SK-MEL-5 (cell line): ENCODE measurements around the gene WDR90. TPM values are rescaled to one million over a fixed set of nuclear protein-coding genes. Genes with fewer than 3 reads are reported as not detected.

Experiments used
- total RNA-seq: library from RNA; depleted of rRNA; stranded (reverse); fragments of >200 nt; shearing (Covaris generic); gene quantifications from 2 replicates; pipeline ENCODE4 v1.2.3, GENCODE V29; 2014; rRNA removed

Gene WDR90
- total RNA-seq, 1 experiment from 2014 or later = 10.3 TPM

Other genes with a start within 250 kb of the WDR90 start
- gene DECR2, start 247.5 kb upstream of the WDR90 start, total RNA-seq = 11.9 and 12.5 TPM in 2 replicates
- 10.0 and 10.5 TPM in 2 replicates for gene RAB11FIP3, start 223.7 kb upstream of the WDR90 start, total RNA-seq
- gene CAPN15, start 121.7 kb upstream of the WDR90 start, total RNA-seq = 15.4 and 15.6 TPM in 2 replicates
- gene PRR35, start 89.0 kb upstream of the WDR90 start, total RNA-seq = not detected in 2 replicates
- 0.56 and 1.1 TPM in 2 replicates for gene NHLRC4, start 82.4 kb upstream of the WDR90 start, total RNA-seq
- 24.5 and 24.7 TPM in 2 replicates for gene PIGQ, start 79.4 kb upstream of the WDR90 start, total RNA-seq
- 9.3 and 9.6 TPM in 2 replicates for gene RAB40C, start 59.3 kb upstream of the WDR90 start, total RNA-seq
- gene WFIKKN1, start 18.4 kb upstream of the WDR90 start, total RNA-seq = 0.05 TPM in 2 replicates
- 54.3 and 57.4 TPM in 2 replicates for gene METTL26, start 13.1 kb upstream of the WDR90 start, total RNA-seq
- gene MCRIP2, start 7.5 kb upstream of the WDR90 start, total RNA-seq = 34.4 and 37.8 TPM in 2 replicates
- gene RHOT2, start 18.8 kb downstream of the WDR90 start, total RNA-seq = 39.7 and 42.7 TPM in 2 replicates
- gene RHBDL1, start 26.3 kb downstream of the WDR90 start, total RNA-seq = 0.19 and 0.34 TPM in 2 replicates
- 112 and 126 TPM in 2 replicates for gene STUB1, start 31.0 kb downstream of the WDR90 start, total RNA-seq
- 44.7 and 52.0 TPM in 2 replicates for gene JMJD8, start 35.0 kb downstream of the WDR90 start, total RNA-seq
- gene WDR24, start 41.0 kb downstream of the WDR90 start, total RNA-seq = 1.6 and 2.3 TPM in 2 replicates
- gene FBXL16, start 56.4 kb downstream of the WDR90 start, total RNA-seq = 6.6 and 7.3 TPM in 2 replicates
- 133 and 138 TPM in 2 replicates for gene METRN, start 65.8 kb downstream of the WDR90 start, total RNA-seq
- 18.6 and 18.7 TPM in 2 replicates for gene ANTKMT, start 71.8 kb downstream of the WDR90 start, total RNA-seq
- gene CCDC78, start 77.1 kb downstream of the WDR90 start, total RNA-seq = 17.7 and 18.1 TPM in 2 replicates
- 17.9 and 23.3 TPM in 2 replicates for gene HAGHL, start 77.7 kb downstream of the WDR90 start, total RNA-seq
- gene CIAO3, start 91.6 kb downstream of the WDR90 start, total RNA-seq = 28.6 and 34.3 TPM in 2 replicates
- not detected in 2 replicates for gene MSLN, start 111.4 kb downstream of the WDR90 start, total RNA-seq
- gene RPUSD1, start 139.0 kb downstream of the WDR90 start, total RNA-seq = 32.6 and 36.9 TPM in 2 replicates
- 6.6 and 7.6 TPM in 2 replicates for gene CHTF18, start 139.3 kb downstream of the WDR90 start, total RNA-seq
- not detected in 2 replicates for gene GNG13, start 151.4 kb downstream of the WDR90 start, total RNA-seq